MM.1S (cell line): ENCODE data around the gene TCHHL1.

Source experiments
- CTCF ChIP-seq: fragments of 300-600 bp; sonication (generic); IDR thresholded peaks from 2 replicates; pipeline ENCODE4 v1.5.1; 2016; ENCODE audit warnings: antibody characterized with exemption, low read length, mixed read lengths
- EZH2 ChIP-seq: fragments of 300-600 bp; sonication (generic); optimal IDR thresholded peaks from 2 replicates; pipeline ENCODE3; 2017; ENCODE audit warnings: low read depth, mild to moderate bottlenecking, antibody characterized with exemption, low read length, mixed read lengths
- EZH2phosphoT487 ChIP-seq: fragments of 300-600 bp; sonication (generic); IDR thresholded peaks from 2 replicates; pipeline ENCODE4 v1.6.1; 2018; ENCODE audit warnings: antibody characterized with exemption, low read length

GRCh38 chr1:152050886-152051675 is 37.8 kb downstream of the TCHHL1 start:
- no peak for TF ChIP-seq CTCF
- no peak for TF ChIP-seq EZH2phosphoT487
- TF ChIP-seq EZH2 = no peak
